Large intestine (tissue), 3 donors: Measurements from ENCODE around the gene DCT. TPM values are rescaled to one million over a fixed set of nuclear protein-coding genes. Genes with fewer than 3 reads are reported as not detected.

Experiments used
- DNase-seq, 2 donors: peaks; one replicate each; pipeline versions ENCODE4 v3.0.0 to v3.0.0-alpha.2; 2013
- H3K27ac ChIP-seq: one replicate; pipeline ENCODE4 v1.5.1; 2013; ENCODE audit warnings: low read length
- H3K27me3 ChIP-seq: 2 replicates; pipeline ENCODE4 v1.6.1; 2013; ENCODE audit warnings: low read length; ENCODE audit not compliant: control insufficient read depth, insufficient read depth
- H3K36me3 ChIP-seq: 2 replicates; pipeline ENCODE4 v1.6.1; 2013; ENCODE audit warnings: low read length; ENCODE audit not compliant: control insufficient read depth, insufficient read depth
- H3K4me1 ChIP-seq: one replicate; pipeline ENCODE4 v1.6.1; 2013; ENCODE audit warnings: low read length; ENCODE audit not compliant: control insufficient read depth, insufficient read depth
- H3K4me3 ChIP-seq: one replicate; pipeline ENCODE4 v1.5.1; 2013; ENCODE audit warnings: low read length
- H3K9me3 ChIP-seq: one replicate; pipeline ENCODE4 v1.6.1; 2013; ENCODE audit warnings: mild to moderate bottlenecking, low read depth, low read length, moderate library complexity; ENCODE audit not compliant: control insufficient read depth
- WGBS: methylation state at CpG from one replicate; pipeline ENCODE4 v1.1.5; 2013; ENCODE audit warnings: low lambda C conversion rate; ENCODE audit not compliant: insufficient coverage; 5-methylcytosine and 5-hydroxymethylcytosine counted together
- polyA plus RNA-seq: library from polyadenylated mRNA; unstranded; fragments of 120-200 nt; gene quantifications from one replicate; pipeline ENCODE4 v1.2.1, GENCODE V29; 2013

DCT gene
- polyA plus RNA-seq, 1 donor = 0.13 TPM

- H3K4me3 ChIP-seq = no peak overlapping the region
- no peak overlapping the region for H3K27ac ChIP-seq
- DNase-seq = no peak
- H3K36me3 ChIP-seq = peaks cover 3% of the 10 kb centered on the region
- no peaks in the 10 kb centered on the region for H3K4me1 ChIP-seq
- 98% methylated on average over 5 of the region's 7 CpGs for WGBS
- H3K9me3 ChIP-seq = no peaks in the 10 kb centered on the region
- no peaks in the 10 kb centered on the region for H3K27me3 ChIP-seq
Observed at GRCh38 chr13:94408314-94409036, 71.0 kb downstream of the DCT start.

GRCh38 chr13:94400874-94401273, 78.6 kb downstream of the DCT start:
- DNase-seq = no peak
- Histone ChIP-seq H3K27ac (no peak overlapping the region), H3K4me3 (no peak overlapping the region), H3K4me1 (no peaks in the 10 kb centered on the region), H3K27me3 (no peaks in the 10 kb centered on the region), H3K36me3 (peaks cover 10% of the 10 kb centered on the region), H3K9me3 (no peaks in the 10 kb centered on the region)
- WGBS = no CpG with 5 or more reads among the region's 4 CpGs

GRCh38 chr13:94399812-94400211, 79.7 kb downstream of the DCT start:
- H3K27me3 ChIP-seq = no peaks in the 10 kb centered on the region
- no peak for DNase-seq
- H3K9me3 ChIP-seq = no peaks in the 10 kb centered on the region
- peaks cover 10% of the 10 kb centered on the region for H3K36me3 ChIP-seq
- no peaks in the 10 kb centered on the region for H3K4me1 ChIP-seq
- H3K27ac ChIP-seq = no peak overlapping the region
- no peak overlapping the region for H3K4me3 ChIP-seq

GRCh38 chr13:94395860-94396259, 83.6 kb downstream of the DCT start:
- no CpG with 5 or more reads among the region's 5 CpGs for WGBS
- H3K27me3 ChIP-seq = no peaks in the 10 kb centered on the region
- no peaks in the 10 kb centered on the region for H3K4me1 ChIP-seq
- DNase-seq = no peak
- H3K9me3 ChIP-seq = no peaks in the 10 kb centered on the region
- H3K4me3 ChIP-seq = no peak overlapping the region
- peaks cover 7% of the 10 kb centered on the region for H3K36me3 ChIP-seq
- no peak overlapping the region for H3K27ac ChIP-seq

GRCh38 chr13:94394723-94395122, 84.8 kb downstream of the DCT start:
- Histone ChIP-seq H3K36me3 (peaks cover 7% of the 10 kb centered on the region), H3K27ac (no peak overlapping the region), H3K4me1 (no peaks in the 10 kb centered on the region), H3K4me3 (no peak overlapping the region), H3K27me3 (no peaks in the 10 kb centered on the region), H3K9me3 (no peaks in the 10 kb centered on the region)
- DNase-seq = no peak
- no CpG with 5 or more reads among the region's 4 CpGs for WGBS

GRCh38 chr13:94390881-94391280, 88.6 kb downstream of the DCT start:
- no peaks in the 10 kb centered on the region for H3K27me3 ChIP-seq
- H3K4me3 ChIP-seq = no peak overlapping the region
- peaks cover 3% of the 10 kb centered on the region for H3K9me3 ChIP-seq
- H3K27ac ChIP-seq = no peak overlapping the region
- H3K4me1 ChIP-seq = no peaks in the 10 kb centered on the region
- DNase-seq = no peak
- 100% methylated on average over 1 of the region's 2 CpGs for WGBS
- peaks cover 2% of the 10 kb centered on the region for H3K36me3 ChIP-seq

- Histone ChIP-seq H3K9me3 (peaks cover 3% of the 10 kb centered on the region), H3K27me3 (no peaks in the 10 kb centered on the region), H3K4me3 (no peak overlapping the region), H3K4me1 (no peaks in the 10 kb centered on the region), H3K36me3 (peaks cover 2% of the 10 kb centered on the region), H3K27ac (no peak overlapping the region)
- DNase-seq = no peak
- 100% methylated on average over 1 of the region's 7 CpGs for WGBS
Observed at GRCh38 chr13:94389604-94390351, 89.7 kb downstream of the DCT start.

GRCh38 chr13:94387047-94387446, 92.4 kb downstream of the DCT start:
- Histone ChIP-seq H3K27ac (no peak overlapping the region), H3K4me3 (no peak overlapping the region), H3K4me1 (no peaks in the 10 kb centered on the region), H3K27me3 (no peaks in the 10 kb centered on the region), H3K9me3 (peaks cover 3% of the 10 kb centered on the region), H3K36me3 (peaks cover 2% of the 10 kb centered on the region)
- DNase-seq = no peak

Other genes starting within 250 kb of the DCT start
- gene TGDS, start 116.5 kb upstream of the DCT start, polyA plus RNA-seq = 21.6 TPM
- 5.6 TPM for gene GPR180, start 122.2 kb upstream of the DCT start, polyA plus RNA-seq
- gene SOX21, start 232.9 kb upstream of the DCT start, polyA plus RNA-seq = not detected